Central memory CD4-positive, alpha-beta T cell (primary cell): ENCODE measurements around the gene RXRA.

ENCODE experiments used
- DNase-seq: peaks from one replicate; pipeline ENCODE4 v3.0.0; 2022

Gene RXRA

DNA sequence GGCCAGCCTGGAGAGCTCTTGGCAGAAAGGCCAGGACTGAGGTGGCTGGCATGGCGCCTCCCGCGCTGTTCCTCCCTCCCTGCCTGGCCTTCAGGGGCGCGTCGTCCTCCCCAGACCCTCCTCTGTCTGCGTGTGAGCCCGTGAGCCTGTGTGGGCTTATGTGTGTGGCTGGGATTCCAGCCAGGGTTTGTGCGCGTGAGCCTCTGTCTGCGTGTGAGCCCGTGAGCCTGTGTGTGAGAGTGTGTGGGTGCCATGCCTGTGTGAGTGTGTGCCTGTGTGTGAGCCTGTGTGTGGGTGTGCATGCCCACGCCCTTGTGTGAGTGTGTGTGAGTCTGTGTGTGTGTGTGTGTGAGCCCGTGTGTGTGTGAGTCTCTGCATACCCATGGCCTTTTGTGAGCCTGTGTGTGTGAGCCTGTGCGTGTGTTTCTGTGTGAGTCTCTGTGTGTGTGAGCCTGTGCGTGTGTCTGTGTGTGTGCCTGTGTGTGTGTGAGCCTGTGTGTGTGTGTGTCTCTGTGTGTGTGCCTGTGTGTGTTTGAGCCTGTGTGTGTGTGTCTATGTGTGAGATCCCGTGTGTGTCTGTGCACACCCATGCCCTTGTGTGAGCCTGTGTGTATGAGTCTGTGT, 13.0 kb downstream of the RXRA start:
- DNase-seq = no peak

GRCh38 chr9:134340475-134341160, 14.4 kb downstream of the RXRA start:
- DNase-seq = no peak

DNA sequence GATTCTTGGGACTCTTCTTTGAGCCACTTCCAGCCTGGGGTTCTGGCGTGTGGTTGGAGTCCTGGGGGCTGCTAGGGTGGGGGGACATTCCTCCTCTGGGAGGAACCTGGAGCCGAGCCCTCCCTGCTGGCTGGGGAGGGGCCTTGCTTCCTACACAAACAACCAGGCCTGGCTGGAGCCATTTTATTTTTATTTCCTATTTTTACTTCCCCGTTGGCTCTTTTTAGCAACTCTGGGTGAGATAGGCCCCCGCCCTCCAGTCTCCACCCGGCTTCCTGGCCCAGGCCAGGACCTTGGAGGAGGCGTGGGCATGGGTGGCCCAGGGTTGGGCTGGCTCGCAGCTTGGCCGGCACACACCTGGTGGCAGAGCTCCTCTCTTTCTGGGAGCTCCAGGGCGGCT, 15.1 kb downstream of the RXRA start:
- DNase-seq = no peak

DNA sequence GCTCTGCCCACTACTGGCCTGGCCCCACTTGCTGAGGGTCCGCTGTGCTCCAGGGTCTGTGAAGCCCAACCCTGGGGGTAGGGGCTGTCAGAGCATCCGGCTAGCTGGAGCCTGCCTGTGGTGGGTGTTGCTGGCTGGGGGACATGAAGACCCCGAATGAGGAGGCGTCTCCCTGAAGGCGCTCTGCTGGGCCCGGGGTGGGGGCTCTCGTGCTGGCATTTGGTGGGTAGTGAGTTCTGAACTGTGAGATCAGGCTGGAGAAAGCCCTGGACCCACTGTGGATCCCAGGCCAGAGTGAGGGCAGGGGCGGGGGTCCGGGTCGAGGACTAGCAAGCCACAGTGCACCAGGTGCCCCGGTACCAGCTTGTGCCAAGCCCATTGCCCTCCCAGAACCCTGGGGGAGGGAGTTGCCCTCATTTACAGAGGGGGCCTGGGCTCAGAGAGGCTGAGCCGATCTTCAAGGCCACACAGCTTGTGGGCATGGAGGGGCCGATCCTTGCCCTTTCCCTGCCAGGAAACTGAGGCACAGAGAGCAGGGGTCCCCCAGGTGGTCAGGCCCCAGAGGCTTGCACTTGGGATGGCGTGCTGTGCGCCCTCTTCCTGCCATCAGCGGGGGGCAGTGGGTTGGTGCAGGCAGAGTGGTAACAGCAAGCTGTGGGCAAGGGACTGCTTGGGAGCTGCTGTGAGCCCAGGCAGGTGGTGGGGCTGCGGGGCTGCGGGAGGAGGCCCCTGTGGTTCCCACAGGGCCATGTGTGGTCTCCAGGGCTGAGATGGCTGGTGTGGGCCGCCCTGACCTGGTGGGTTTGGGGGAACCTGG, 15.9 kb downstream of the RXRA start:
- DNase-seq = no peak

- DNase-seq = no peak
Observed at GRCh38 chr9:134342746-134343115, 16.5 kb downstream of the RXRA start.

- DNase-seq = no peak
Observed at GRCh38 chr9:134343637-134344036, 17.4 kb downstream of the RXRA start.

GRCh38 chr9:134344068-134344799, 18.0 kb downstream of the RXRA start:
- no peak for DNase-seq

DNA sequence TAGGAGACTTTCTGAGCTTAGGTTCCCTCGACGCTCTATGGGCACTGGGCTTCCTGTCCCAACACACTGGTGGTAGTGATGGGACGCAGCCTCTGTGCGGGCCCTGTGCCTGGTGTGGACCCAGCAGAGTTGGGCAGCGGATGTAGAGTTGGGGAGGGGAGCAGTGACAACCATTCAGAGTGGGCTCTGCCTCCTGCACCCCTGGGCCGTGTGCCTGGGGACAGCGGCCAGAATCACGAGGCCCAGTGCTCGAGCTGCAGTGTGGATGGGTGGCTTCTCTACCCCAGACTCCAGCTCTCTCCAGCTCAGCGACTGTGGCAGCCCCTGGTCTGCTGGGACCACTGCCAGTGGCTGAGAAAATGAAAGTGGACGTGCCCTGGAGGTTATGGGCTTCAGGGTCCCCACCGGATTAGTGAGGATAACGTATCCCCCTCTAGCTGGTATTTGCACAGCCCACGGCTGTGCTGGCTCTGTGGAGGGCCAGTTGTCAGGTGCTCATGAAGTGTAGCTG, 18.6 kb downstream of the RXRA start:
- DNase-seq = no peak

DNA sequence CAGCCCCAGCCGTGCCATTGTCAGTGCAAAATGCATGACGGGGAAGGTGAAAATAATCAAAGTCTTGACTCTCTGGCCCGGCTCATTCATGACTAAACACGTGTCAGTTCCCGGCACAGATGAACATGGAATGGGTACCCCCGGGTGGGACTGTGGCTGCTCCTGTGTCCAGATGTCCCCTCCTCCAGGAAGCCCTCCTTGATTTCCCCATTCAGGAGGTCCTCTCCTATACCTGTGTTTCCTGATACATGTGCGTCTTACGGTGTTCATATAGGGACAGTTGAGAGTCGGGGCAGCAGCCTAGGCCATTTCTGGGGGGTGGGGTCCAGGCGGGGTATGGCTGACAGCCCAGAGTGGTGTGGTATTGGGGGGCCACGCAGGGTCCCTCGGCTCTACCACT, 19.5 kb downstream of the RXRA start:
- DNase-seq = no peak

DNA sequence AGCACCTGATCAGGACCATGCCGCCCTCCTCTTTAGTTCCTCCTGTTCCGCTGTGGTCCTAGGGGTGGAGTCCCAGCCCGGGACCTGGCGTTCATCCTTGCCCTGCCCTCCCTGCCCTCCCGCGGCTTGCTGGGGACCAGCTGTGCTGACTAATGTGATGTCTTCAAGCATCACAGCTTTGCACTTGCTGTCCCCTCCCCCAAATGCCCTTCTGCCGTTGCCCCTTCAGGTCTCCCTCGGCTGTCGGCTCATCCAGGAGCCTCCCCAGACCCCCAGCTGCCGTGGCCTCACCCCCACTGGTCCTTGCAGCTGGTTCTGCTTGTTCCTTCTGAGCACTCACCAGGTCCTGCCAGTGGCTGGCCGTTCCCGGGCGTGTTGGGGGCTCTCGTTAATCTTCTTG, 19.9 kb downstream of the RXRA start:
- no peak for DNase-seq

- DNase-seq = no peak
Observed at GRCh38 chr9:134346840-134347583, 20.8 kb downstream of the RXRA start.

DNA sequence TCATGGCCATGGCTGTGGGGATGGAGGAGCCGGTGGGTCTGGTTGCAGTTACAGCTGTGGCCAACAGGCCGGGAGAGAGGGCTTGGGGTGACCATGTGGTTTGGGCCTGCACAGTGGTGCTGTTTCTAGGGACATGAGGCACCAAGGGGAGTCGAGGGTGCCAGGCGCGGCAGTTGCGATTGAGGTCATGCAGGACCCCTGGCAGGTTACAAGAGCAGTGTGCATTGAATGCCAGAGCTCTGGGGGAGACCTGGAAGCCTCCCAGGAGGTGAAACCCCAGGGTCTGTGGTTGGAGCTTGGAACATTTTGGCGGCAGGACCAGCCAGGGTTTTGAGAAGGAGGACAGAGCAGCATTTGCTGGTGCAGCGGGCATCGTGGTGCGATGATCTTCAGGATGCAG, 21.7 kb downstream of the RXRA start:
- no peak for DNase-seq

DNA sequence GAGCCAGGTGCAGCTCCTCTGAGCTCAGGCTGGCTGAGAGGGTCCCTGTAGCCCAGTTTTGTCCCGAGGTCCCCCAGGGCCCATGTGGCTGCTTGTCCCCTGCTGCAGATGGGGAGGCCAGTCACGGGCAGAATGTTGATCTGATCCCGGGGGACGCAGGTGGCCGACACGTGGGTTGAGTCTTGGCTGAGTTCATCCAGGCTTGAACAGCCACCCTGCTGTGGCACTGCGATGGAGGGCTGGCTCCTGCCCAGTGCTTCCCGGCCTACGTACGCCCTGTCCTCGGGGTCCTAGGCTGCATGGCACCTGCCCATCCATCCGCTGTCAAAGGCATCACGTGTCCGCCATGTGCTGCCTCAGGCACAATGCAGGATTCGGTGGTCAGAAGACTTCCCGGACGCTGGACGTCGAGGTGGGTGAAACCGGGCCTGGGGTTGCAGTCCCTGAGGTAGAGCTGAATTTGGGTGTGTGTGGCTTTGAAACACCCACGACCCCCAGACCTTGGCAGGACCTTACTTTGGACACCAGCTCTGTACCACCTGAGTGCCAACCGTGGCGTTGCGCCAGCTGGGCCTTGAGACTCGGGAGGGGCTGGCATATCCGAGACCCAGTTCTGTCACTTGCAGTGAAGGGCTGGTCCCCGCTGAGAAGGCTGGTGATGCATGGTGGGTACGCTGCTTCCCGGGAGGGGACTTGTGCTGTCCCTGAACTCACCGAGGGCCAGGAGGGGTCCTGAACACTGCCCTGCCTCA, 22.3 kb downstream of the RXRA start:
- no peak for DNase-seq

GRCh38 chr9:134349936-134350335, 23.7 kb downstream of the RXRA start:
- no peak for DNase-seq

DNA sequence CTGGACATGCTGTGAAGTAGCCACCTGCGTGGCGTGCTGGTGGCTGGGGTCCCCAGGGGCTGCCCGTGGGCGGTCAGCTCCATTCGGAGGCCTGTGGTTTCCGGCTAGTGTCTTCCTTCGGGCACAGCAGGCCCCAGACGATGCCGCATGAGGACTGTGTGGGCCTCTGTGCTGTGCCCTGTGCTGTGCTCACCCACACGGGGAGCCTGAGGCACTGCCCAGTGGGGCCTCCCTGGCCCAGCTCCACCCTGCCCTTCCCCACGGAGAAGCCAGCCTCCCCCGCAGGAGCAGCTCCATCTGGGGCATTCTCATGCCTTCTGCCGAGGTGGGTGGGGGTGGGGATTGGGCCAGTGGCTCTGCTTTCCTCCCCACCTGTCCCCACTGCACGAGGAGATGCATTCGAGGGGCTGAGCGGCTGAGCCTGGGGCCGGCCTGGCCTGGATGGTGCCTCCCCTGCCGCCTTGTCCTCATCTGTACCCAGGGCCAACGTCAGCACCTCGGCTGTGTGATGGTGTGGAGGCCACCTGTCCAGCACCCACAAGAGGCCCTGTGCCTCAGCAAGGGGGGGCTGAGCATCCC, 24.2 kb downstream of the RXRA start:
- no peak for DNase-seq

- no peak for DNase-seq
Observed at GRCh38 chr9:134351606-134352176, 25.4 kb downstream of the RXRA start.

GRCh38 chr9:134352247-134352933, 26.1 kb downstream of the RXRA start:
- DNase-seq = no peak

- DNase-seq = no peak
Observed at GRCh38 chr9:134353539-134353938, 27.3 kb downstream of the RXRA start.

- no peak for DNase-seq
Observed at GRCh38 chr9:134355158-134355557, 28.9 kb downstream of the RXRA start.
